Parathyroid adenoma (tissue), 2 donors: ENCODE results near the gene EDEM3.

Experiments used
- H2AFZ ChIP-seq: fragments of 300-600 bp; sonication (generic); one replicate; pipeline ENCODE4 v1.7.0; 2017; ENCODE audit warnings: antibody characterized with exemption, mild to moderate bottlenecking
- H3K27ac ChIP-seq: fragments of 300-600 bp; sonication (generic); one replicate; pipeline ENCODE4 v1.7.0; 2017
- H3K27me3 ChIP-seq: fragments of 300-600 bp; sonication (generic); one replicate; pipeline ENCODE4 v1.7.0; 2017; ENCODE audit warnings: low read length; ENCODE audit not compliant: control insufficient read depth, insufficient read depth
- H3K36me3 ChIP-seq: fragments of 300-600 bp; sonication (generic); one replicate; pipeline ENCODE4 v1.7.0; 2017; ENCODE audit warnings: low read length; ENCODE audit not compliant: control insufficient read depth, insufficient read depth
- H3K4me1 ChIP-seq: fragments of 300-600 bp; sonication (generic); one replicate; pipeline ENCODE4 v1.7.0; 2017; ENCODE audit warnings: control low read depth
- H3K4me2 ChIP-seq: fragments of 300-600 bp; sonication (generic); one replicate; pipeline ENCODE4 v1.7.0; 2017; ENCODE audit warnings: low read length
- H3K4me3 ChIP-seq: fragments of 300-600 bp; sonication (generic); one replicate; pipeline ENCODE4 v1.7.0; 2017; ENCODE audit warnings: low read depth, low read length
- H3K79me2 ChIP-seq: fragments of 300-600 bp; sonication (generic); one replicate; pipeline ENCODE4 v1.7.0; 2017; ENCODE audit warnings: control low read depth
- H3K9ac ChIP-seq: fragments of 300-600 bp; sonication (generic); one replicate; pipeline ENCODE4 v1.7.0; 2017; ENCODE audit warnings: mild to moderate bottlenecking
- H3K9me3 ChIP-seq: fragments of 300-600 bp; sonication (generic); one replicate; pipeline ENCODE4 v1.7.0; 2017; ENCODE audit warnings: low read length; ENCODE audit not compliant: control insufficient read depth
- TF ChIP-seq, protein P1 (sequence below): fragments of 300-600 bp; sonication (generic); IDR thresholded peaks from one replicate; pipeline ENCODE4 v1.7.0; 2017; ENCODE audit warnings: antibody characterized with exemption, mild to moderate bottlenecking
- donor health status: primary hyperparathyroidism.

The EDEM3 gene

DNA sequence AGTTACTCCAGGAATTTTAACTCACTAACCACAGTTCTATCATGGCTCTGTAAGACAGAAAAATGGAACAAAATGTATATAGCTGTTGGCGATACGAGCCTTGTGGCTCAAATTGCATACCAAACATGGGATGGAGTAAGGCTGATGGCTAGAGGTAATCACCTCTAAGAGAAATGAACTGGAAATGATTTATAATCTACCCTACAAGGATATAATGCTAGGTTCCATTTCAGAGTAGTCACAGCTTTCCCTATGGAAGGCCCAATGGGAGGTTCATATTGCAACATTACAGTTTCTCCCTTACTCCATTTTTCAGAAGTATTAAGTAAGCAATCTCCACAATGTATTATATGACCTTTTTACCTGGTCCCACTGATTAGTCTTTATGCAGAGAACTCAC is 61.6 kb downstream of the EDEM3 start:
- Histone ChIP-seq H3K9ac (no peak overlapping the region), H3K4me2 (no peak overlapping the region), H3K4me3 (no peak overlapping the region), H2AFZ (no peak overlapping the region), H3K9me3 (no peaks in the 10 kb centered on the region), H3K79me2 (no peaks in the 10 kb centered on the region), H3K4me1 (no peaks in the 10 kb centered on the region), H3K27ac (no peak overlapping the region), H3K27me3 (no peaks in the 10 kb centered on the region), H3K36me3 (no peaks in the 10 kb centered on the region)
- TF ChIP-seq, protein P1, sequence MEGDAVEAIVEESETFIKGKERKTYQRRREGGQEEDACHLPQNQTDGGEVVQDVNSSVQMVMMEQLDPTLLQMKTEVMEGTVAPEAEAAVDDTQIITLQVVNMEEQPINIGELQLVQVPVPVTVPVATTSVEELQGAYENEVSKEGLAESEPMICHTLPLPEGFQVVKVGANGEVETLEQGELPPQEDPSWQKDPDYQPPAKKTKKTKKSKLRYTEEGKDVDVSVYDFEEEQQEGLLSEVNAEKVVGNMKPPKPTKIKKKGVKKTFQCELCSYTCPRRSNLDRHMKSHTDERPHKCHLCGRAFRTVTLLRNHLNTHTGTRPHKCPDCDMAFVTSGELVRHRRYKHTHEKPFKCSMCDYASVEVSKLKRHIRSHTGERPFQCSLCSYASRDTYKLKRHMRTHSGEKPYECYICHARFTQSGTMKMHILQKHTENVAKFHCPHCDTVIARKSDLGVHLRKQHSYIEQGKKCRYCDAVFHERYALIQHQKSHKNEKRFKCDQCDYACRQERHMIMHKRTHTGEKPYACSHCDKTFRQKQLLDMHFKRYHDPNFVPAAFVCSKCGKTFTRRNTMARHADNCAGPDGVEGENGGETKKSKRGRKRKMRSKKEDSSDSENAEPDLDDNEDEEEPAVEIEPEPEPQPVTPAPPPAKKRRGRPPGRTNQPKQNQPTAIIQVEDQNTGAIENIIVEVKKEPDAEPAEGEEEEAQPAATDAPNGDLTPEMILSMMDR = no peak

DNA sequence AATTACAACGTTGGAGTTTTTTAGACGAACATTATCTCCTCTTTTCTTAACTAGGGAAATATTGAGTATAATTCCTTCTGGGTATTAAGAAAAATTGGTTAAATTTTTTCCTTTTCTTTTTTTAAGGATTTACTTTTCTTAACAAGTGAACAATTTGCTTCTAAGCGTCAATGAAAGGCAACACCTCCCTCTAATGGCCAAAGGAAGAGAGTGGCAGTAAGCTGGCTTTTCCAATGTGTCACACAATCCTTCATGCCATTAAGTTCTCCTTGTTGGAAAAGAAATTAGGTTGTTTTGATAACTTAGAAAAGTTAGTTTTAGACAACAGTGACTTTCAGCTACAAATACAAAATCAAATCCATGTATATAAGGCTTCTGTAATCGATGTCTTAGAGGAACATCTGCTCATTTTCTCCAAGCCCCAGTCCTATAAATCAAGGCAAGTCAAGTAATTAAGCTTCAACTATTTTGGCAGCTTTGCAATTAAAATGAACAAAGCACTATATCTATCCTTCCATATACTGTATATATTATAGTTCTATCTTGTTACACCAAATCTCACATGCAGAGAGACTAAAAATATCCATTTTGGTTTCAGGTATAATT is 62.8 kb downstream of the EDEM3 start:
- Histone ChIP-seq H3K36me3 (no peaks in the 10 kb centered on the region), H3K4me2 (no peak overlapping the region), H2AFZ (no peak overlapping the region), H3K4me3 (no peak overlapping the region), H3K27ac (no peak overlapping the region), H3K27me3 (no peaks in the 10 kb centered on the region), H3K4me1 (no peaks in the 10 kb centered on the region), H3K9ac (no peak overlapping the region), H3K79me2 (no peaks in the 10 kb centered on the region), H3K9me3 (no peaks in the 10 kb centered on the region)
- TF ChIP-seq, protein P1 = peak; percentile 50

DNA sequence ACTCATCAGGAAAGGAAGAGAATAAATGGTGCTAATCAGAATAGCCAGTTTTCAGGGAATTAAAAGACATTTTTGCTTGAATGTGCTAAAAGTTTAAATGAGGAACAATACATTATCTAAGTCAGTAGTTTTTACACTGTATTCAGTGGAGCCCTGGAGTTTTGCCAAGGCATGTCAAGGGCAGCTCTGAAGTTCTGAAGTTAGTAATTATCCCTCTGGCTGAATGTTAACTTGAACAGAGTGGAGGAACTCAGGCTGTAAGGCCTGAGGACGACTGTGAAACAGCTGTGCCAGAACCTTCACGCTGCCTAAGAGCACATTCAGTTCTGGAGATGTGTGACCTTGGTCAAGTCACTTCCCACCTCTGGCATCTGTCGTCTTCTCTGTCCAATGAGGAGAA is 68.1 kb downstream of the EDEM3 start:
- Histone ChIP-seq H3K79me2 (no peaks in the 10 kb centered on the region), H3K4me2 (no peak overlapping the region), H3K4me3 (no peak overlapping the region), H2AFZ (no peak overlapping the region), H3K9ac (no peak overlapping the region), H3K9me3 (no peaks in the 10 kb centered on the region), H3K27me3 (no peaks in the 10 kb centered on the region), H3K27ac (no peak overlapping the region), H3K36me3 (no peaks in the 10 kb centered on the region), H3K4me1 (no peaks in the 10 kb centered on the region)
- TF ChIP-seq, protein P1 = no peak

DNA sequence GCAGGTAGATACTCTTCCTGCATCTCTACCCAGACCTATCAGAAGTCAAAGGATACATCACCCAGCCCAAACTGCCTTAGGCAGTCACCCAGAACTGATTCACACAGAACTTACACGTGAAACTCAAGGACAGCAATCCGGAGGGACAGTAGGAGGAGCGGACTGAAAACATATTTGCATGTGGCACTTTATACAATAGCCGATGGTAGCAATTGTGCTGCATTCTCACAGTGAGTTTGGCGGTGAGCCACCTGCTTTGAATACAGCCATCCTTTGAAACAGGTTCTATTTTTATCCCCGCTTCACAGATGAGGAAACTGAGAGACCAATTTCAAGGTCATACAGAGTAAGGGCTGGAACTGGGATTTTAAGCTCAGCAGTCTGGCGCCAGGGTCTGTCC is 69.5 kb downstream of the EDEM3 start:
- Histone ChIP-seq H3K27ac (no peak overlapping the region), H3K4me3 (no peak overlapping the region), H3K79me2 (no peaks in the 10 kb centered on the region), H3K9ac (no peak overlapping the region), H3K27me3 (no peaks in the 10 kb centered on the region), H3K9me3 (no peaks in the 10 kb centered on the region), H3K4me2 (no peak overlapping the region), H3K36me3 (no peaks in the 10 kb centered on the region), H3K4me1 (no peaks in the 10 kb centered on the region), H2AFZ (no peak overlapping the region)
- TF ChIP-seq, protein P1 = no peak
